ENCODE measurements around the gene NDUFA3. TPM values are rescaled to one million over a fixed set of nuclear protein-coding genes. Genes with fewer than 3 reads are reported as not detected.

The NDUFA3 gene
- total and polyA plus RNA-seq, 2 donors (not counting 1 experiment from before 2014, with no cell fraction given): 55.4 to 94.4 TPM

DNA sequence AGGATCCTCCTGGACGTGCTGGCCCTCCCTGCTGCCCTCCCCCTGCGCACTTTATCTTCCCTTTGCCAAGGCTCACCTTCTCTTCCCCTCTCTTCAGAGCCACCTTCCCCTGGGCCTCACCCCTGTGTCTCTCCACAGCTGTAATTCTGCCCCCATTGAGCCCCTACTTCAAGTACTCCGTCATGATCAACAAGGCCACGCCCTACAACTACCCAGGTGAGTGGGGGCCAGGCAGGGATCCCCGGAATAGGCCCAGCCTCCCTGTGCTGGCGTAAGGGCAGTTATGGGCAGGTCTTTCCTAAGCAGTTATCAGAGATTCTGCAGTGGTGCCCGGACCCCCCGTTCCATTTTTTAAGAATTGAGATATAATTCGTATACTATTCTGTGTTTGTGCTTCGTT, 3.1 kb downstream of the NDUFA3 start:
- no peaks in the 10 kb centered on the region for H3K27me3 Mint-ChIP-seq
- DNase-seq (peak; percentile 7), ATAC-seq (ENCODE audit: low read depth) (no peak)
- H3K9me3 ChIP-seq (ENCODE audit: control extremely low read depth in 1 of 3, control insufficient read depth in 2 of 3, insufficient read depth in 1 of 3, low read length in 2 of 3): peaks cover 0 to 8% (median 0%) of the 10 kb centered on the region in 3 donors
- peaks cover 9% of the 10 kb centered on the region for H4K20me1 ChIP-seq (ENCODE audit: control insufficient read depth, insufficient read depth, low read length, poor library complexity, severe bottlenecking)
- peaks cover under 1 to 32% of the 10 kb centered on the region in 2 experiments for H3K36me3 ChIP-seq (replicated peaks in 1 of 2; ENCODE audit: control extremely low read depth in 1 of 2, control insufficient read depth in 1 of 2, extremely low read depth in 1 of 2, insufficient read depth in 2 of 2, low read length in 1 of 2)
- 96% methylated on average over 10 of the region's 10 CpGs for WGBS (ENCODE audit: insufficient coverage)
- H2AFZ ChIP-seq (ENCODE audit: insufficient read depth, low read depth, low read length, poor library complexity, severe bottlenecking): no peak overlapping the region
- CTCF ChIA-PET: interaction anchor here (0.6 kb wide), 1 partner anchor 233 kb away, joined by 3 read pairs; no protein-coding TSS in a partner anchor
- H3K9ac ChIP-seq (ENCODE audit: low read length): no peak overlapping the region
- intact Hi-C loops (cut with micrococcal nuclease): no loop called here
- H3K4me3 Mint-ChIP-seq: peak overlapping the region; percentile 24
- H3K4me2 ChIP-seq (replicated peaks; ENCODE audit: low read depth, low read length, poor library complexity, severe bottlenecking): no peak overlapping the region
- no peak overlapping the region for H3K27ac ChIP-seq (ENCODE audit: low read length in 2 of 2)
- H3K9me3 Mint-ChIP-seq (ENCODE audit: insufficient read depth): no peaks in the 10 kb centered on the region
- peaks cover 55% of the 10 kb centered on the region for H3K79me2 ChIP-seq (ENCODE audit: control insufficient read depth, insufficient read depth, low read length)
- POLR2A ChIA-PET: interaction anchor here (0.7 kb wide), 1 partner anchor 39 kb away, joined by 9 read pairs; no protein-coding TSS in a partner anchor
- no peak overlapping the region for H3K27ac Mint-ChIP-seq
- H3K27me3 ChIP-seq (replicated peaks in 1 of 4; ENCODE audit: control extremely low read depth in 1 of 4, control insufficient read depth in 3 of 4, insufficient read depth in 4 of 4, low read length in 3 of 4): no peaks in the 10 kb centered on the region
- peaks cover 6 to 13% of the 10 kb centered on the region in 2 donors for H3K4me1 ChIP-seq (ENCODE audit: control insufficient read depth in 2 of 2, insufficient read depth in 2 of 2, low read length in 2 of 2)
- no peak overlapping the region for H3K4me3 ChIP-seq (ENCODE audit: control extremely low read depth in 1 of 5, extremely low read depth in 1 of 5, insufficient read depth in 1 of 5, low read depth in 2 of 5, low read length in 4 of 5)
- no peak for TF ChIP-seq EZH2 (IDR thresholded peaks at IDR 0.05; ENCODE audit: borderline replicate concordance, insufficient read depth, low read depth, low read length, poor library complexity, severe bottlenecking)
- TF ChIP-seq, protein P1, sequence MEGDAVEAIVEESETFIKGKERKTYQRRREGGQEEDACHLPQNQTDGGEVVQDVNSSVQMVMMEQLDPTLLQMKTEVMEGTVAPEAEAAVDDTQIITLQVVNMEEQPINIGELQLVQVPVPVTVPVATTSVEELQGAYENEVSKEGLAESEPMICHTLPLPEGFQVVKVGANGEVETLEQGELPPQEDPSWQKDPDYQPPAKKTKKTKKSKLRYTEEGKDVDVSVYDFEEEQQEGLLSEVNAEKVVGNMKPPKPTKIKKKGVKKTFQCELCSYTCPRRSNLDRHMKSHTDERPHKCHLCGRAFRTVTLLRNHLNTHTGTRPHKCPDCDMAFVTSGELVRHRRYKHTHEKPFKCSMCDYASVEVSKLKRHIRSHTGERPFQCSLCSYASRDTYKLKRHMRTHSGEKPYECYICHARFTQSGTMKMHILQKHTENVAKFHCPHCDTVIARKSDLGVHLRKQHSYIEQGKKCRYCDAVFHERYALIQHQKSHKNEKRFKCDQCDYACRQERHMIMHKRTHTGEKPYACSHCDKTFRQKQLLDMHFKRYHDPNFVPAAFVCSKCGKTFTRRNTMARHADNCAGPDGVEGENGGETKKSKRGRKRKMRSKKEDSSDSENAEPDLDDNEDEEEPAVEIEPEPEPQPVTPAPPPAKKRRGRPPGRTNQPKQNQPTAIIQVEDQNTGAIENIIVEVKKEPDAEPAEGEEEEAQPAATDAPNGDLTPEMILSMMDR (IDR thresholded peaks at IDR 0.05): no peak
- peaks cover 20% of the 10 kb centered on the region for H3K4me1 Mint-ChIP-seq

DNA sequence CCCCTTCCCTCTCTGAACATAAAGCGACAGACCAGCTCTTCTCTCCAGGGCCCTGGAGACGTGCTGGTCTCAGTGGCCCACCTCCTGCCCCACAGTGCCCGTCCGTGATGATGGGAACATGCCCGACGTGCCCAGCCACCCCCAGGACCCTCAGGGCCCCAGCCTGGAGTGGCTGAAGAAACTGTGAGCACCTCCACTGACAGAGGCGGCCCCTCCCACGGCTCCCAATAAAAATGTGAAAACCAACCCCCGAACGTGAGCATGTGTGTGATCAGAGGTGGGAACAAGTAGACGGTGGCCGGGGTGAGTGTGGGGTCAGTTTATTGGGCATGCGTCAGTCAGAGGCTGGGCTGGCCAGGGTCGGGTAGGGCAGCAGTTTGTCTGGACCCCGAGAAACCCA, 4.1 kb downstream of the NDUFA3 start:
- Histone ChIP-seq H3K4me1 (ENCODE audit: control insufficient read depth in 2 of 2, insufficient read depth in 2 of 2, low read length in 2 of 2) (peaks cover 6 to 13% of the 10 kb centered on the region in 2 donors), H3K36me3 (replicated peaks in 1 of 2; ENCODE audit: control extremely low read depth in 1 of 2, control insufficient read depth in 1 of 2, extremely low read depth in 1 of 2, insufficient read depth in 2 of 2, low read length in 1 of 2) (peaks cover 2 to 34% of the 10 kb centered on the region in 2 experiments), H3K4me3 (ENCODE audit: control extremely low read depth in 1 of 5, extremely low read depth in 1 of 5, insufficient read depth in 1 of 5, low read depth in 2 of 5, low read length in 4 of 5) (no peak overlapping the region), H3K4me2 (replicated peaks; ENCODE audit: low read depth, low read length, poor library complexity, severe bottlenecking) (no peak overlapping the region), H3K9me3 (ENCODE audit: control extremely low read depth in 1 of 3, control insufficient read depth in 2 of 3, insufficient read depth in 1 of 3, low read length in 2 of 3) (peaks cover 0 to 4% (median 0%) of the 10 kb centered on the region in 3 donors), H3K27ac (ENCODE audit: low read length in 2 of 2) (no peak overlapping the region), H2AFZ (ENCODE audit: insufficient read depth, low read depth, low read length, poor library complexity, severe bottlenecking) (no peak overlapping the region), H3K9ac (ENCODE audit: low read length) (no peak overlapping the region), H3K27me3 (replicated peaks in 1 of 4; ENCODE audit: control extremely low read depth in 1 of 4, control insufficient read depth in 3 of 4, insufficient read depth in 4 of 4, low read length in 3 of 4) (no peaks in the 10 kb centered on the region), H4K20me1 (ENCODE audit: control insufficient read depth, insufficient read depth, low read length, poor library complexity, severe bottlenecking) (peaks cover 9% of the 10 kb centered on the region), H3K79me2 (ENCODE audit: control insufficient read depth, insufficient read depth, low read length) (peaks cover 57% of the 10 kb centered on the region)
- no peak overlapping the region for H3K27ac Mint-ChIP-seq
- 93% methylated on average over 12 of the region's 15 CpGs for WGBS (ENCODE audit: insufficient coverage)
- TF ChIP-seq, protein P1 (IDR thresholded peaks at IDR 0.05): no peak
- no peak for TF ChIP-seq EZH2 (IDR thresholded peaks at IDR 0.05; ENCODE audit: borderline replicate concordance, insufficient read depth, low read depth, low read length, poor library complexity, severe bottlenecking)
- no peaks in the 10 kb centered on the region for H3K27me3 Mint-ChIP-seq
- no peak overlapping the region for H3K4me3 Mint-ChIP-seq
- POLR2A ChIA-PET: no interaction called here
- H3K4me1 Mint-ChIP-seq: peaks cover 22% of the 10 kb centered on the region
- intact Hi-C loops (cut with micrococcal nuclease): no loop called here
- ATAC-seq (ENCODE audit: low read depth): no peak
- DNase-seq: no peak
- CTCF ChIA-PET: interaction anchor here (0.6 kb wide), 1 partner anchor 234 kb away, joined by 3 read pairs; no protein-coding TSS in a partner anchor
- H3K9me3 Mint-ChIP-seq (ENCODE audit: insufficient read depth): no peaks in the 10 kb centered on the region
